KOPT-K1 (cell line): ENCODE data around the gene EFCAB5.
"Not testable (repeated sequence)": the region's sequence is repeated elsewhere in the genome, so short reads cannot be mapped to it uniquely, and the experiment has no call there.

ENCODE experiments used
- H3K27ac ChIP-seq: fragments of 200-600 bp; sonication (generic); 2 replicates; pipeline ENCODE4 v1.5.1; 2016; ENCODE audit warnings: antibody characterized with exemption, mild to moderate bottlenecking, low read depth, low read length; ENCODE audit not compliant: poor library complexity, severe bottlenecking
- H3K36me3 ChIP-seq: fragments of 200-600 bp; sonication (generic); 2 replicates; pipeline ENCODE4 v1.5.1; 2017; ENCODE audit warnings: antibody characterized with exemption, mild to moderate bottlenecking, low read length, moderate library complexity; ENCODE audit not compliant: insufficient read depth
- H3K9me3 ChIP-seq: fragments of 200-600 bp; sonication (generic); 2 replicates; pipeline ENCODE4 v1.5.1; 2017; ENCODE audit warnings: antibody characterized with exemption, low read length, mild to moderate bottlenecking; ENCODE audit not compliant: insufficient read depth, poor library complexity, severe bottlenecking

EFCAB5 gene

DNA sequence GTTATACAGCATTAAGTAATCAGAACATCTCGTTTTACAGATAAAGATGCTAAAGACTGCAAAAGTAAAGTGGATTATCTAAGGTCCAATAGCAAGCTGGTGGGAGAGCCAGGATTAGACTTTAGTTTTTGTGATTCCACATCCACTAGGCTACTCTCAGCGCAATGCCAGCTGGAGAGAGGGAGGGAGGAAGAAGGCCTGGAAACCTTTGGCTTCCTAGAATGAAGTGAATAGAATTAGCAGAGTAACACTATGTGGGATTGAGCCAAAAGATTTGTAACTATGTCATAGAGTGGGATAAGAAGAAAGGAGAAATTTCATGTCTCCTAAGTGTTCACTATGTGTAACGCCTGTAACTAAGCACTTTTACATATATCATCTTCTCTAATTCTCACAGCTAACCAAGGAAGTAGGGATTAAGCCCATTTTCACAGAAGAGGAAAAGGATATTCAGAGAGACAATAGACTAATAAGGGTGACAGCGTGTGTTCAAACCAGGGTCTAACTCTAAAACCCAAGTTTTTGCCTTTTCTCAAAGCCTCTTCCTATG lies 149.8 kb downstream of the EFCAB5 start:
- H3K27ac ChIP-seq: no peak overlapping the region
- H3K9me3 ChIP-seq: no peaks in the 10 kb centered on the region
- no peaks in the 10 kb centered on the region for H3K36me3 ChIP-seq

DNA sequence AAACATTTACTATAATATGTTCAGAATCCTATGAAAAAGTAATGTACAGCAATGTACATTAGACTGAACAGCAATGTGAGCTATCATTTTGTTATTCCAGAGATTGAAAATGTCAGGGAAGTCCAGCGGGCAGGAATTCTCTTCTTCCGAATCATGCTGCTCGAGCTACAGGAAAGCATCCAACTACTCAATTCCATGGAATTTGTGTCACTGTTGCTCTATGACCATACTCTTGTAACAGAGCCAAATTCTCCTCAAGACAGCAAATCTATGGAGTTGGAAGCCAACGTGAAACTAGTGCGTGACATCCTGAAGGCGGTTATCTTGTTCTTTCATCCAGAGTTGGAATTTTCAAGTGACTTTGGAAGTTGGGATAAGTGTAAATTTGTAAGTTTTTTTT lies 150.3 kb downstream of the EFCAB5 start:
- Histone ChIP-seq H3K36me3 (no peaks in the 10 kb centered on the region), H3K27ac (no peak overlapping the region), H3K9me3 (no peaks in the 10 kb centered on the region)

- Histone ChIP-seq H3K9me3 (no peaks in the 10 kb centered on the region), H3K27ac (no peak overlapping the region), H3K36me3 (no peaks in the 10 kb centered on the region)
Observed at GRCh38 chr17:30092886-30093285, 151.5 kb downstream of the EFCAB5 start.

GRCh38 chr17:30093463-30094147 lies 152.2 kb downstream of the EFCAB5 start:
- H3K27ac ChIP-seq: no peak overlapping the region
- H3K36me3 ChIP-seq: no peaks in the 10 kb centered on the region
- H3K9me3 ChIP-seq: no peaks in the 10 kb centered on the region

DNA sequence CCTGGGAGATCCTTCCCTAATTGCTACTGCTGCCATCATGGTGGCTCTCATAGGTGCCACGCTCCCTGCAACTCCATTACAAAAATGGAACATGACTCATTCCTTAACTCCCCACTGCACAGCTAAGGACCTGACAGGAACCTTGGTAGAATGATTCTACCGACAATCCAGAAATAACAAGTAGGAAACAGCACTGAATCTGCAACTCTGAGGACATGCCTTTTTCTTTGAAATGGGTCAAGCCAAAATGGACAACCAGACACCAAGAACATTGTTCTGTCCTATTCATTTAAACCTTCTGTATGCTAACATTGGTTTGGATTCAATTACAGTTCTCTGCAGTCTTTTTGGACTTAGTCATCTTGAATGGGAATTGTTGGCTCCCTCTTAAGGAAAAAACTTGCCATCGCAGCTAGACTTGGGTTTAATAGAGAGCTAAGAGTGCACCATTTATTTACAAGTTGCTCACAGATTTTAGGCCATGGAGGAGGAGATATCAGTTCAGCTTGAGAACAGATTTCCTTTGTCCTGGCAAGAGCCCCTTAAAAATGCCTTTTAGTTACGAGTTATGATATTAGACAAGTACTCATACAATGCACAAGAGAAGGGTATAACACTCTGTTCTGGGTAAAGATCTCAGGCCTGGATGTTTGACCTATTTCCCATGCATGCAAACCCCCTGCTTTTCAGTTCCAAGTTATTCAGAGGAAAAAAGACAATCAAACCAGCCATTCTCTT lies 154.2 kb downstream of the EFCAB5 start:
- no peaks in the 10 kb centered on the region for H3K9me3 ChIP-seq
- no peak overlapping the region for H3K27ac ChIP-seq

DNA sequence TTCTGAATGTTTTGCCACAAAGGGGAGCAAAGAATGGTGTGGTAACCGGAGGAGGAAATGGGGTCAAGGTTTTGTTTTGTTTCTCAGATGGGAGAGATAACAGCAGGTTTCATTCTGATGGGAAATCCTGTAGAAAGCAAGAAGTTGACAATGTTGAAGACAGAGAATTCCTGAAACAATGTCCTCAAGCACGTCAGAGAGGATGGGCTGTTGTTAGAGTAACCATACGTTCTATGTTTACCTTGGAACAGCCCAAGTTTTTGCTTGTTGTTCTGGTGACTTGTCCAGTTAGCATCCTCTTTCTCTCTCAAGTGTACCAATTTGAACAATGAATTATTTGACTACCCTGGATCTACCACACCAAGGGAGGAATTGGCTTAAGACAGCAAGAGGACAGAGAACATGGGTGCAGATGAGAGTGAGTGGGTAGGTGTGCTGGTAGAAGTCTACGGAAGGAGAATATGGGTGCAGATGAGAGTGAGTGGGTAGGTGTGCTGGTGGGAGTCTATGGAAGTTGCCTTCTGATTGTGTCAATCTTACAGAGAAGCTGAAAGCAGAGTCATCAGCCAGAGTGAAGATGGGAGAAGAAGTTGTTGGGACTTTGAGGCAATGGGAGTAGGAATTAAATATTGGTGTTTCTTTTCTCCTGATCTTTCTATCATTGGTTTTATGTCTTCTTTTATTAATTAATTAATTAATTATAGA lies 160.4 kb downstream of the EFCAB5 start:
- no peaks in the 10 kb centered on the region for H3K36me3 ChIP-seq
- H3K9me3 ChIP-seq: no peaks in the 10 kb centered on the region
- no peak overlapping the region for H3K27ac ChIP-seq

More for the DNA sequence above, 154.2 kb downstream of the EFCAB5 start:
- no peaks in the 10 kb centered on the region for H3K36me3 ChIP-seq

DNA sequence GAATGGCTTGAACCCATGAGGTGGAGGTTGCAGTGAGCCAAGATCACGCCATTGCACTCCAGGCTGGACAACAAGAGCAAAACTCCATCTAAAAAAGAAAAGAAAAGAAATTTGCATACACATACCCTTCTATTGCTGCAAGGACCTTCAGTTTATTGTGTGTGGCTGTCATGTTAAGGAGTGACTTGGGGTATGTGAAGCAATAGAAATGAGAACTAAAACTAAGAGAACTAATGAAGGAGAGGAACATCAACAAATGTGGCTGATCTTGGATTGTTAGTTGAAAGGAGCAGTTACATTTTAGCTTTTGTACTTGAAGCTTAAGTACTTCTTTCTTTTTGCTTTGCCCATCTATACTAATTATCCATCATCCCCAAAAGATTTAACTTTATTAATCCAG lies 162.5 kb downstream of the EFCAB5 start:
- Histone ChIP-seq H3K36me3 (no peaks in the 10 kb centered on the region), H3K27ac (no peak overlapping the region), H3K9me3 (no peaks in the 10 kb centered on the region)

- Histone ChIP-seq H3K9me3 (no peaks in the 10 kb centered on the region), H3K36me3 (no peaks in the 10 kb centered on the region), H3K27ac (peak overlapping the region; percentile 33)
Observed at GRCh38 chr17:30104575-30105339, 163.3 kb downstream of the EFCAB5 start.

DNA sequence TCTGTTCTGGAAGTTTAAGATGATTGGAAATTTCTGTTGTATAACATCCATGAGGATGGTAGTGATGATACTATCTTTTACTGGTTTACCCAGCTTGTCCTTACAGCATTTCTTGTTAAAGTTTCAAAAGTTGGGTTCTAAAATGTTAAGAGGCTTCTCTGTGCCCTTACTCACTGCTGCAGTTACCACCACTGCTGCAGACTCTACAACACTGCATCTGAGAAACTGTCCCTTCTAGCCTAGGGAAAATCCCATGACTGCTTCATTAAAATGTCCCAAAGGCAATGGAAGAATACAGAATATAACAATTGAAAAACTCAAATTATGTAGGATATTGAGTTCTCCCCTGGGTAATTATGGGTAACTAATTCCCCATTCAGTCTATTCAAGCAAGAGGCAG lies 171.4 kb downstream of the EFCAB5 start:
- no peak overlapping the region for H3K27ac ChIP-seq
- H3K36me3 ChIP-seq: no peaks in the 10 kb centered on the region
- no peaks in the 10 kb centered on the region for H3K9me3 ChIP-seq

DNA sequence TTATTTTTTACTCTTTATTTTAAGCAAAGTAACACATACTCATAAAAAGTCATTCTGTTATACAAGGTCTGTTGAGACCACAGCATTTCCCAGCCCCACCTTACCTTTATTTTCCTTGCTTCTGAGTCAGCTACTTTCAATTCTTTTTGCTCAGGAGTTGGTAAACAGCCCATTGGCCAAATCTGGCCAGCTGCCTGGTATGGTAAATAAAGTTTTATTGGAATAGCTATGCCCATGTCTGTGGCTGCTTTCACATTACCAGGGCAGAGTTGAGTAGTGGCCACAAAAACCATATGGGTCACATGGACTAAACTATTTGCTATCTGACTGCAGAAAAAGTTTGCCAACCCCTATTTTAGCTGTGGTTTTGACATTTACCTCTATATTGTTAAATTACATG lies 171.8 kb downstream of the EFCAB5 start:
- Histone ChIP-seq H3K36me3 (peaks cover 2% of the 10 kb centered on the region; the same call in 1 of the 2 replicates), H3K27ac (no peak overlapping the region), H3K9me3 (no peaks in the 10 kb centered on the region)

DNA sequence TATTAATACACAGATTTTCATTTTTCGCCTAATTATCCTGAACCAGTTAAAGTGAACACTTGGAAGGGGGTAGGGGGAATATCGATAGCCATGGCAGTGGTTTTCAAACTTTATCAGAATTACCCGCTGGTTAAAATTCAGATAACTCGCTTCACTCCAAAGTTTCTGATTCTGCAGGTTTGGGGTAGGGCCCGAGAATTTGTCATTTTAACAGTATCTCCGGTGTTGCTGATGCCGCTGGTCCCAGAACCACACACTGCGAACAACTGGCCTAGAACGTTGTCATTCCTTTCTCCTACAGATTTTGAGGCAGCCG lies 174.9 kb downstream of the EFCAB5 start:
- Histone ChIP-seq H3K36me3 (peaks cover 30% of the 10 kb centered on the region), H3K9me3 (no peaks in the 10 kb centered on the region), H3K27ac (peak overlapping the region; percentile 81)

DNA sequence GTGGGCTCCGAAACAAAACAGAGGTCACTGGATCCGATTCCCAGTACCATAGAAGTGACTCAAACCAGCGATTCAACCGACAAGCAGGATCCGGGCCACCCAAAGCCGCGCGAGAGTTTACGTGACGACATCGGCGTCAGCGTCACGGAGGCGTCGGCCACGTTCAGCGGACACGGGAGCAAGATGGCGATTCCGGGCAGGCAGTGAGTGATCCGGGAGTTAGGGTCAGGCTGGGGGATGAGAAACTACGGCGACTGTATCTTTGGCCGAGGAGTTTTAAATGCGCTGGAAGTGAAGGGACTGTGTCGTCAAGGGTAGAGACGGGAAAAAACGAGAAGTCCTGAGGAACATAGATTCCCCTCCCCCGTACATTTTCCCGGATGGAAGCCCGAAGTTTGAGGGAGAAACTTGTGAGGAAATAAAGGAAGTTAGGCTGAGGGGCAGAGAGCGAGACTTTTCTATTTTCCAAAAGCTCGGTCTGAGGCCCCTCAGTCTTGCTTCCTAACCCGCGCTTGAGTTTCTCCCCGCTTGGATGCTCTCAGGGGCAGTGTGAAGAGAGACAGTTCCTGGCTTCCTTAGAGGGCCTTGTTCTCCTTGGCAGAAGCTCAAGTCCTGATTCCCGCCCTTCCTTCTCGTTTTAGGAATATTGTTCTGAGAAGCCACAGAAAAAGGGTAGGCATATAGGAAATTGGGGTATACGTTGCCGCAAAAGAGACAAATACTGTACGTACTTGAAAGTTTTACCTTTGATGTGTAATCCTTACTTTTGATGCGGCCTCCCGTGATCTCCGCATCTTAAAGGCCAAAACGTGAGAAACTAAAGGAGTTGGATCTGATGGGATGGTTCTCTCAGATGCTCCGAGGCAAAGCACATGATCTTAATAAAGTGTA lies 175.5 kb downstream of the EFCAB5 start, which contains the start of gene NSRP1:
Gene NSRP1, plus strand, starts transcription at position 156 of the 891 bp plus-strand sequence. Its CDS starts 28 bp downstream, at position 184.
- Histone ChIP-seq H3K27ac (peak within 1 kb of the TSS; percentile 81), H3K36me3 (peaks cover 35% of the 10 kb centered on the region), H3K9me3 (no peaks in the 10 kb centered on the region)

GRCh38 chr17:30117675-30118081 lies 176.2 kb downstream of the EFCAB5 start:
- Histone ChIP-seq H3K27ac (peak overlapping the region; percentile 81), H3K9me3 (no peaks in the 10 kb centered on the region), H3K36me3 (peaks cover 39% of the 10 kb centered on the region)

DNA sequence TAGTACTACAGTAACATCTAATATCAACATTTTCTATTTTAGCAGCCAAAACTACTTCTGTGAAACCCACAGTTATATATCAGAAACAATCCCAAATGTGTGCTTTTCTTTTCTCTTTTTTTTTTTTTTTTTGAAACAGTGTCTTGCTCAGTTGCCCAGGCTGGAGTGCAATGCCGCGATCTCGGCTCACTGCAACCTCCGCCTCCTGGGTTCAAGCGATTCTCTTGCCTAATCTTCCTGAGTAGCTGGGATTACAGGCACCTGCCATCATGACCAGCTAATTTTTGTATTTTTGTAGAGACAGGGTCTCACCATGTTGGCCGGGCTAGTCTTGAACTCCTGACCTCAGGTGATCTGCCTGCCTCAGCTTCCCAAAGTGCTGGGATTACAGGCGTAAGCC lies 177.2 kb downstream of the EFCAB5 start:
- peaks cover 48% of the 10 kb centered on the region for H3K36me3 ChIP-seq
- H3K9me3 ChIP-seq, H3K27ac ChIP-seq: not testable (repeated sequence)
